Measurements from ENCODE around the gene SLC25A5. TPM values are rescaled to one million over a fixed set of nuclear protein-coding genes. Genes with fewer than 3 reads are reported as not detected.

The SLC25A5 gene
- total RNA-seq, 1 experiment from 2014 or later: 454 TPM

DNA sequence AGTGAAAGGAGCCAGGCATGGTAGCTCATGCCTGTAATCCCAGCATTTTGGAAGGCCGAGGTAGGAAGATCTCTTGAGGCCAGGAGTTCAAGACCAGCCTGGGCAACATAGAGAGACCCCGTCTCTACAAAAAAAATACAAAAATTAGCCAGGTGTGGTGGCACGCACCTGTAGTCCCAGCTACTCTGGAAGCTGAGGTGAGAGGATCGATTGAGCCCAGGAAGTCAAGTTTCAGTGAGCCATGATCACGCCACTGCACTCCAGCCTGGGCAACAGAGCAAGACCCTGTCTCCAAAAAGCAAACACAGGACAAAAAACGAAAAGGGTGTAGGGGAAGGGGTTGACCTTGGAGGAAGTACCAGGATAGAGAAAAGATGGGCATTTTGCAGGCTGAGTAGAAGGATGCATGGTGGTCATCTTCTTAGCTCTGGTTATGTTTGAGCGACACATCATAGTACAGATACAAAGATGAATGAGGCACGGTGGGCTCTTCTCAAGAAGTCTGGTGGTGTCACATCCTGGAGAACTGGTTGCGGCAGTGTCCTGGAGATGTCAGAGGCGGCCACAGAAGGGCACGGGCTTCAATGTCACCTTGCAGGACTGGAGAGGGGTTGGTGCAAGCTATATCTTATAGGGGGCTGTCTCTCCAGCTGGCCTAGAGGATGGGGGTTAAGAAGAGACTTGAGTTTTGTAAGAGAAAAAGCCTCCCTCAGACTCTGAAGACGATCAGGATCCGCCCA is 32.0 kb downstream of the SLC25A5 start:
- Histone ChIP-seq H3K14ac (ENCODE audit: insufficient read depth, low read length) (no peak overlapping the region), H3K27me3 (ENCODE audit: insufficient read depth, low read length) (no peaks in the 10 kb centered on the region), H3K23ac (ENCODE audit: insufficient read length, low read depth, low read length) (no peak overlapping the region), H4K20me1 (ENCODE audit: control insufficient read depth, insufficient read depth, insufficient read length) (no peaks in the 10 kb centered on the region), H3K4me2 (ENCODE audit: insufficient read depth, insufficient read length, low read length) (no peak overlapping the region), H2AFZ (ENCODE audit: low read length) (no peak overlapping the region), H3K4ac (ENCODE audit: low read depth, low read length) (no peak overlapping the region), H3T11ph (ENCODE audit: low read length) (no peak overlapping the region), H4K91ac (ENCODE audit: insufficient read length, low read depth, low read length) (no peak overlapping the region), H3K4me1 (ENCODE audit: insufficient read depth, low read length) (no peaks in the 10 kb centered on the region), H3K79me2 (ENCODE audit: insufficient read depth, low read length) (no peaks in the 10 kb centered on the region), H3K9me3 (ENCODE audit: control insufficient read depth, low read depth, low read length) (peaks cover 28% of the 10 kb centered on the region), H3K9ac (ENCODE audit: extremely low read depth, insufficient read length, low read length) (no peak overlapping the region), H2AK5ac (ENCODE audit: insufficient read length, low read length) (no peak overlapping the region), H2BK15ac (ENCODE audit: low read depth, low read length) (no peak overlapping the region), H3K79me1 (ENCODE audit: insufficient read depth, low read depth, low read length, poor library complexity, severe bottlenecking) (no peaks in the 10 kb centered on the region), H2BK120ac (ENCODE audit: low read depth, low read length, poor library complexity, severe bottlenecking) (no peak overlapping the region), H2BK20ac (ENCODE audit: low read depth, low read length, poor library complexity, severe bottlenecking) (no peak overlapping the region), H4K5ac (ENCODE audit: insufficient read length, low read depth, low read length) (no peak overlapping the region), H3K56ac (ENCODE audit: insufficient read length, low read depth, low read length) (no peak overlapping the region), H3K23me2 (ENCODE audit: insufficient read length, low read depth, low read length, poor library complexity, severe bottlenecking) (no peaks in the 10 kb centered on the region), H2BK12ac (ENCODE audit: insufficient read length, low read depth, low read length) (no peak overlapping the region), H2BK5ac (ENCODE audit: insufficient read length, low read length) (no peak overlapping the region), H3K27ac (ENCODE audit: insufficient read length, low read depth, low read length) (no peak overlapping the region), H4K8ac (replicated peaks; ENCODE audit: insufficient read length, low read depth, low read length) (no peak overlapping the region), H3K18ac (ENCODE audit: insufficient read length, low read depth, low read length) (no peak overlapping the region)
- Mint-ChIP-seq H3K27me3 (ENCODE audit: low read depth) (peaks cover 4% of the 10 kb centered on the region; the same call in 1 of the 2 replicates), H3K36me3 (ENCODE audit: insufficient read depth in 1 of 3, low read depth in 3 of 3) (peaks cover 0 to 6% (median 0%) of the 10 kb centered on the region in 3 experiments; a peak in 3 of 7 replicates), H3K9me3 (peaks cover 64 to 79% of the 10 kb centered on the region in 2 experiments), H3K4me3 (no peak overlapping the region), H3K4me1 (peaks cover 0 to 7% of the 10 kb centered on the region in 2 experiments; a peak in 3 of 4 replicates), H3K27ac (peak overlapping the region in 1 of 3 experiments; percentile 40; a peak in 1 of 7 replicates)
- no CpG with 5 or more reads among the region's 13 CpGs for whole genome bisulfite sequencing (ENCODE audit: extremely low coverage, insufficient read length, low lambda C conversion rate)
- DNase-seq: no peak
- TF ChIP-seq, protein P1, sequence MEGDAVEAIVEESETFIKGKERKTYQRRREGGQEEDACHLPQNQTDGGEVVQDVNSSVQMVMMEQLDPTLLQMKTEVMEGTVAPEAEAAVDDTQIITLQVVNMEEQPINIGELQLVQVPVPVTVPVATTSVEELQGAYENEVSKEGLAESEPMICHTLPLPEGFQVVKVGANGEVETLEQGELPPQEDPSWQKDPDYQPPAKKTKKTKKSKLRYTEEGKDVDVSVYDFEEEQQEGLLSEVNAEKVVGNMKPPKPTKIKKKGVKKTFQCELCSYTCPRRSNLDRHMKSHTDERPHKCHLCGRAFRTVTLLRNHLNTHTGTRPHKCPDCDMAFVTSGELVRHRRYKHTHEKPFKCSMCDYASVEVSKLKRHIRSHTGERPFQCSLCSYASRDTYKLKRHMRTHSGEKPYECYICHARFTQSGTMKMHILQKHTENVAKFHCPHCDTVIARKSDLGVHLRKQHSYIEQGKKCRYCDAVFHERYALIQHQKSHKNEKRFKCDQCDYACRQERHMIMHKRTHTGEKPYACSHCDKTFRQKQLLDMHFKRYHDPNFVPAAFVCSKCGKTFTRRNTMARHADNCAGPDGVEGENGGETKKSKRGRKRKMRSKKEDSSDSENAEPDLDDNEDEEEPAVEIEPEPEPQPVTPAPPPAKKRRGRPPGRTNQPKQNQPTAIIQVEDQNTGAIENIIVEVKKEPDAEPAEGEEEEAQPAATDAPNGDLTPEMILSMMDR (conservative IDR thresholded peaks at IDR 0.05): no peak
